HCT116 (cell line): ENCODE measurements around the gene C9.
"Not testable (repeated sequence)": the region's sequence is repeated elsewhere in the genome, so short reads cannot be mapped to it uniquely, and the experiment has no call there.

Experiments
- CTCF ChIP-seq, 3 experiments: fragments of 200-600 bp in 1 of 3; sonication (generic) in 1 of 3; IDR thresholded peaks in 2 of 3; conservative IDR thresholded peaks in 1 of 3; 2 replicates each; pipeline ENCODE4 v1.5.1; 2012 to 2017; ENCODE audit warnings: low read depth in 2 of 3, low read length in 2 of 3, antibody characterized with exemption in 1 of 3, borderline replicate concordance in 1 of 3, control low read depth in 1 of 3, mild to moderate bottlenecking in 1 of 3, mixed read lengths in 1 of 3, mixed run types in 1 of 3, moderate library complexity in 1 of 3; ENCODE audit not compliant: insufficient read depth in 1 of 3
- ELF1 ChIP-seq: IDR thresholded peaks from 2 replicates; pipeline ENCODE4 v1.6.1; 2012; ENCODE audit warnings: low read depth, borderline replicate concordance
- EZH2 ChIP-seq: fragments of 200-600 bp; sonication (generic); IDR thresholded peaks from 2 replicates; pipeline ENCODE4 v1.6.1; 2017; ENCODE audit warnings: antibody characterized with exemption, mixed run types
- JUND ChIP-seq: IDR thresholded peaks from 2 replicates; pipeline ENCODE4 v1.6.1; 2012
- POLR2A ChIP-seq: IDR thresholded peaks from 2 replicates; pipeline ENCODE4 v1.7.0; 2011; ENCODE audit warnings: borderline replicate concordance; ENCODE audit not compliant: insufficient read depth, insufficient read length; ENCODE audit errors: extremely low read depth
- POLR2AphosphoS5 ChIP-seq: IDR thresholded peaks from 2 replicates; pipeline ENCODE4 v1.6.1; 2011; ENCODE audit warnings: mild to moderate bottlenecking, low read depth, low read length, moderate library complexity
- SIN3A ChIP-seq: IDR thresholded peaks from 2 replicates; pipeline ENCODE4 v1.6.1; 2012; ENCODE audit warnings: low read depth
- YY1 ChIP-seq: IDR thresholded peaks from 2 replicates; pipeline ENCODE4 v1.6.1; 2011; ENCODE audit warnings: low read length, low read depth, moderate library complexity, mild to moderate bottlenecking; ENCODE audit not compliant: insufficient replicate concordance; ENCODE audit errors: extremely low read depth

- TF ChIP-seq CTCF (IDR thresholded peaks at IDR 0.05 in 2 of 3, conservative IDR thresholded peaks at IDR 0.05 in 1 of 3; ENCODE audit: borderline replicate concordance in 1 of 3, insufficient read depth in 1 of 3, low read depth in 2 of 3, low read length in 2 of 3); POLR2A; ELF1; JUND; YY1; POLR2AphosphoS5; SIN3A; EZH2: not testable (repeated sequence)
These were observed 37.8 kb upstream of the C9 start for GRCh38 chr5:39402140-39402539.
